ENCODE results near the gene ACO2.

DNA sequence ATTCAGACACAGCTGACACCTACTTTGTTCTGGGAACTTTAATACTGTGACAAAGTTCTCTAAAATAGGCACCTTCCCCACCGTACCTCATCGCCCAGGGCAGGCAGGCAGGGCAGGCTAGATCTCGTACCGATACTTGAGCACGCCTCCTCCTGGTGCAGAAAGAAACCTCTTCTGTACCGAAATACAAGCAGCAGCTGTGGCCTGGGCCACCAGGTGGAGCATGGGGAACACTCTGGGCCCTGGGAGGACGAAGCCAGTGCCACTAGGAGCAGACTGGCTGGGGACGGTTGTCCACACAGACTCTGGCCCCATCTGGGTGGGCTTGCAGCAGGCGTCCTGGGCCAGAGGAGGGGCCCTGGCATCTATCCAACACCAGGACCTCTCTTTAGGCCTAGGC is 108.0 kb downstream of the ACO2 start:
- TF ChIP-seq CBX5 (IDR thresholded peaks at IDR 0.05; ENCODE audit: low read depth) (no peak), EP300 (IDR thresholded peaks at IDR 0.05; ENCODE audit: borderline replicate concordance in 1 of 2, control insufficient read depth in 1 of 2, low read depth in 2 of 2, low read length in 2 of 2) (no peak), ESRRA (IDR thresholded peaks at IDR 0.05; ENCODE audit: low read length) (no peak), CHD2 (IDR thresholded peaks at IDR 0.05; ENCODE audit: borderline replicate concordance, low read depth, low read length) (no peak), MXI1 (IDR thresholded peaks at IDR 0.05; ENCODE audit: low read depth, low read length) (no peak), RFX5 (IDR thresholded peaks at IDR 0.05; ENCODE audit: low read depth, low read length) (no peak), NFXL1 (IDR thresholded peaks at IDR 0.05; ENCODE audit: borderline replicate concordance) (no peak)
- TF ChIP-seq, protein P1, sequence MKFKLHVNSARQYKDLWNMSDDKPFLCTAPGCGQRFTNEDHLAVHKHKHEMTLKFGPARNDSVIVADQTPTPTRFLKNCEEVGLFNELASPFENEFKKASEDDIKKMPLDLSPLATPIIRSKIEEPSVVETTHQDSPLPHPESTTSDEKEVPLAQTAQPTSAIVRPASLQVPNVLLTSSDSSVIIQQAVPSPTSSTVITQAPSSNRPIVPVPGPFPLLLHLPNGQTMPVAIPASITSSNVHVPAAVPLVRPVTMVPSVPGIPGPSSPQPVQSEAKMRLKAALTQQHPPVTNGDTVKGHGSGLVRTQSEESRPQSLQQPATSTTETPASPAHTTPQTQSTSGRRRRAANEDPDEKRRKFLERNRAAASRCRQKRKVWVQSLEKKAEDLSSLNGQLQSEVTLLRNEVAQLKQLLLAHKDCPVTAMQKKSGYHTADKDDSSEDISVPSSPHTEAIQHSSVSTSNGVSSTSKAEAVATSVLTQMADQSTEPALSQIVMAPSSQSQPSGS (IDR thresholded peaks at IDR 0.05; ENCODE audit: low read length): no peak
- TF ChIP-seq, protein P2, sequence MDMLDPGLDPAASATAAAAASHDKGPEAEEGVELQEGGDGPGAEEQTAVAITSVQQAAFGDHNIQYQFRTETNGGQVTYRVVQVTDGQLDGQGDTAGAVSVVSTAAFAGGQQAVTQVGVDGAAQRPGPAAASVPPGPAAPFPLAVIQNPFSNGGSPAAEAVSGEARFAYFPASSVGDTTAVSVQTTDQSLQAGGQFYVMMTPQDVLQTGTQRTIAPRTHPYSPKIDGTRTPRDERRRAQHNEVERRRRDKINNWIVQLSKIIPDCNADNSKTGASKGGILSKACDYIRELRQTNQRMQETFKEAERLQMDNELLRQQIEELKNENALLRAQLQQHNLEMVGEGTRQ (IDR thresholded peaks at IDR 0.05; ENCODE audit: borderline replicate concordance, low read depth, low read length): no peak
- TF ChIP-seq, protein P3, sequence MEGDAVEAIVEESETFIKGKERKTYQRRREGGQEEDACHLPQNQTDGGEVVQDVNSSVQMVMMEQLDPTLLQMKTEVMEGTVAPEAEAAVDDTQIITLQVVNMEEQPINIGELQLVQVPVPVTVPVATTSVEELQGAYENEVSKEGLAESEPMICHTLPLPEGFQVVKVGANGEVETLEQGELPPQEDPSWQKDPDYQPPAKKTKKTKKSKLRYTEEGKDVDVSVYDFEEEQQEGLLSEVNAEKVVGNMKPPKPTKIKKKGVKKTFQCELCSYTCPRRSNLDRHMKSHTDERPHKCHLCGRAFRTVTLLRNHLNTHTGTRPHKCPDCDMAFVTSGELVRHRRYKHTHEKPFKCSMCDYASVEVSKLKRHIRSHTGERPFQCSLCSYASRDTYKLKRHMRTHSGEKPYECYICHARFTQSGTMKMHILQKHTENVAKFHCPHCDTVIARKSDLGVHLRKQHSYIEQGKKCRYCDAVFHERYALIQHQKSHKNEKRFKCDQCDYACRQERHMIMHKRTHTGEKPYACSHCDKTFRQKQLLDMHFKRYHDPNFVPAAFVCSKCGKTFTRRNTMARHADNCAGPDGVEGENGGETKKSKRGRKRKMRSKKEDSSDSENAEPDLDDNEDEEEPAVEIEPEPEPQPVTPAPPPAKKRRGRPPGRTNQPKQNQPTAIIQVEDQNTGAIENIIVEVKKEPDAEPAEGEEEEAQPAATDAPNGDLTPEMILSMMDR (IDR thresholded peaks at IDR 0.05 in 2 of 3, conservative IDR thresholded peaks at IDR 0.05 in 1 of 3; ENCODE audit: control insufficient read depth in 2 of 3, extremely low read depth in 1 of 3, insufficient read depth in 1 of 3, low read depth in 3 of 3, low read length in 3 of 3): peak; percentile 62 to 84 (median 76)
- TF ChIP-seq, protein P4, sequence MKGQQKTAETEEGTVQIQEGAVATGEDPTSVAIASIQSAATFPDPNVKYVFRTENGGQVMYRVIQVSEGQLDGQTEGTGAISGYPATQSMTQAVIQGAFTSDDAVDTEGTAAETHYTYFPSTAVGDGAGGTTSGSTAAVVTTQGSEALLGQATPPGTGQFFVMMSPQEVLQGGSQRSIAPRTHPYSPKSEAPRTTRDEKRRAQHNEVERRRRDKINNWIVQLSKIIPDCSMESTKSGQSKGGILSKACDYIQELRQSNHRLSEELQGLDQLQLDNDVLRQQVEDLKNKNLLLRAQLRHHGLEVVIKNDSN (IDR thresholded peaks at IDR 0.05; ENCODE audit: borderline replicate concordance, extremely low read length, insufficient read depth, low read depth, low read length): no peak

All from GM12878 (cell line).